ENCODE measurements around the gene ZNF629.

Gene ZNF629

GRCh38 chr16:30740364-30741251 lies 46.4 kb downstream of the ZNF629 start:
- Histone ChIP-seq H3K36me3 (ENCODE audit: insufficient read depth, low read length) (peaks cover 20% of the 10 kb centered on the region), H3K9me3 (ENCODE audit: control insufficient read depth, insufficient read depth, low read length) (no peaks in the 10 kb centered on the region), H3K4me1 (ENCODE audit: insufficient read depth, low read length) (peaks cover 24% of the 10 kb centered on the region), H3K9ac (ENCODE audit: low read depth, low read length) (peak overlapping the region; percentile 32; the same call in 1 of the 2 replicates)

GRCh38 chr16:30738984-30739951 lies 47.7 kb downstream of the ZNF629 start:
- peaks cover 24% of the 10 kb centered on the region for H3K4me1 ChIP-seq (ENCODE audit: insufficient read depth, low read length)
- no peaks in the 10 kb centered on the region for H3K9me3 ChIP-seq (ENCODE audit: control insufficient read depth, insufficient read depth, low read length)
- H3K9ac ChIP-seq (ENCODE audit: low read depth, low read length), result no peak overlapping the region
- H3K36me3 ChIP-seq (ENCODE audit: insufficient read depth, low read length), result peaks cover 24% of the 10 kb centered on the region

- peaks cover 28% of the 10 kb centered on the region for H3K36me3 ChIP-seq (ENCODE audit: insufficient read depth, low read length)
- H3K4me1 ChIP-seq (ENCODE audit: insufficient read depth, low read length), result peaks cover 24% of the 10 kb centered on the region
- H3K9me3 ChIP-seq (ENCODE audit: control insufficient read depth, insufficient read depth, low read length), result no peaks in the 10 kb centered on the region
- no peak overlapping the region for H3K9ac ChIP-seq (ENCODE audit: low read depth, low read length)
Observed at GRCh38 chr16:30737794-30738648, 49.0 kb downstream of the ZNF629 start.

GRCh38 chr16:30736995-30737793 lies 49.8 kb downstream of the ZNF629 start:
- H3K9ac ChIP-seq (ENCODE audit: low read depth, low read length), result no peak overlapping the region
- H3K9me3 ChIP-seq (ENCODE audit: control insufficient read depth, insufficient read depth, low read length), result no peaks in the 10 kb centered on the region
- H3K36me3 ChIP-seq (ENCODE audit: insufficient read depth, low read length), result peaks cover 27% of the 10 kb centered on the region
- peaks cover 24% of the 10 kb centered on the region for H3K4me1 ChIP-seq (ENCODE audit: insufficient read depth, low read length)

- Histone ChIP-seq H3K9me3 (ENCODE audit: control insufficient read depth, insufficient read depth, low read length) (no peaks in the 10 kb centered on the region), H3K36me3 (ENCODE audit: insufficient read depth, low read length) (peaks cover 28% of the 10 kb centered on the region), H3K4me1 (ENCODE audit: insufficient read depth, low read length) (peaks cover 6% of the 10 kb centered on the region; the same call in 1 of the 2 replicates), H3K9ac (ENCODE audit: low read depth, low read length) (no peak overlapping the region)
Observed at GRCh38 chr16:30731411-30731810, 55.6 kb downstream of the ZNF629 start.

GRCh38 chr16:30728899-30729672 lies 57.9 kb downstream of the ZNF629 start:
- no peak overlapping the region for H3K9ac ChIP-seq (ENCODE audit: low read depth, low read length)
- H3K36me3 ChIP-seq (ENCODE audit: insufficient read depth, low read length), result peaks cover 27% of the 10 kb centered on the region
- peaks cover 6% of the 10 kb centered on the region; the same call in 1 of the 2 replicates for H3K4me1 ChIP-seq (ENCODE audit: insufficient read depth, low read length)
- H3K9me3 ChIP-seq (ENCODE audit: control insufficient read depth, insufficient read depth, low read length), result no peaks in the 10 kb centered on the region

Data from ES-I3 (cell line).